Ovary (tissue), 9 donors: ENCODE results near the gene GNPDA1. TPM values are rescaled to one million over a fixed set of nuclear protein-coding genes. Genes with fewer than 3 reads are reported as not detected.

ENCODE experiments used
- DNase-seq, 5 donors: peaks; one replicate each; pipeline ENCODE4 v3.0.0-alpha.2; 2019 to 2020
- H3K27ac ChIP-seq, 2 donors: fragments of 200-600 bp; one replicate each; pipeline versions ENCODE4 v1.5.1 to v1.8.0; 2019 to 2022
- H3K27me3 ChIP-seq: fragments of 200-600 bp; one replicate; pipeline ENCODE4 v1.8.0; 2022
- H3K36me3 ChIP-seq: fragments of 200-600 bp; sonication (generic); one replicate; pipeline ENCODE4 v1.5.1; 2019
- H3K4me1 ChIP-seq: one replicate; pipeline ENCODE4 v1.8.1; 2013; ENCODE audit warnings: mild to moderate bottlenecking, moderate library complexity; ENCODE audit not compliant: insufficient read depth
- H3K4me3 ChIP-seq: fragments of 200-600 bp; sonication (generic); one replicate; pipeline ENCODE4 v1.5.1; 2017
- H3K9me3 ChIP-seq, 2 donors: fragments of 200-600 bp in 1 of 2; sonication (generic) in 1 of 2; one replicate each; pipeline versions ENCODE4 v1.5.1 to v1.8.1; 2013 to 2019; ENCODE audit warnings: mild to moderate bottlenecking in 1 of 2, moderate library complexity in 1 of 2
- EP300 ChIP-seq: sonication (generic); formaldehyde crosslinking; IDR thresholded peaks from one replicate; pipeline ENCODE4 v1.6.1; 2017; ENCODE audit warnings: antibody characterized with exemption
- POLR2A ChIP-seq: fragments of 450-650 bp; IDR thresholded peaks from one replicate; pipeline ENCODE4 v1.6.1; 2017; ENCODE audit warnings: antibody characterized with exemption, mild to moderate bottlenecking, moderate library complexity
- WGBS, 3 donors: extraction: QIAGEN DNeasy Blood & Tissue Kit in 1 of 3; methylation state at CpG; one replicate each; pipeline versions ENCODE4 v1.1.5 to v1.1.7; 2013 to 2017; 5-methylcytosine and 5-hydroxymethylcytosine counted together
- intact Hi-C, 4 donors: fragments of 100-400 bp; cut with DNase I; formaldehyde crosslinking; loops; one replicate each; pipeline versions ENCODE4 v1.11.0 to v1.15.1; 2022 to 2023
- polyA plus RNA-seq, 2 donors: library from polyadenylated mRNA; stranded (reverse); fragments of 200-250 nt in 1 of 2; fragments of 350-450 nt in 1 of 2; fragmentation: Illumina TruSeq in 1 of 2; extraction: RNeasy Lipid Tissue Mini Kit (QIAGEN cat#74804) in 1 of 2; gene quantifications; one replicate each; pipeline ENCODE4 v1.2.3, GENCODE V29; 2013 to 2014
- total RNA-seq, 7 donors: library from RNA; depleted of rRNA in 2 of 7; stranded (reverse); fragments of >200 nt in 2 of 7; fragmentation: NEBNext Ultra II Directional in 3 of 7; extraction: Animal tissue kit (Norgen Biotek cat#: 25700) in 3 of 7; gene quantifications; one replicate each; pipeline versions ENCODE4 v1.1.0 to v1.2.4, GENCODE V29; 2016 to 2023
- TF ChIP-seq, protein P1 (sequence below), 3 donors: fragments of 450-650 bp in 2 of 3; fragments of 200-600 bp in 1 of 3; IDR thresholded peaks; one replicate each; pipeline versions ENCODE4 v1.5.1 to v1.8.0; 2016 to 2022; ENCODE audit warnings: antibody characterized with exemption in 3 of 3, mild to moderate bottlenecking in 1 of 3
- donor health status: DM: no; HTN: no; CAD: no; lungs with moderate emphysema.
- donor health status: DM: no; HTN: no; CAD: no.
- donor health status: Bipolar disorder and iron deficiency.
- donor health status: DM: yes; HTN: yes; CAD: no.
- donor health status: DM: no; HTN: no; CAD: no.
- donor health status: DM: yes; HTN: yes; CAD: no.

The GNPDA1 gene
- total and polyA plus RNA-seq, 9 donors, result 20.3 to 108 (median 35.1) TPM

DNA sequence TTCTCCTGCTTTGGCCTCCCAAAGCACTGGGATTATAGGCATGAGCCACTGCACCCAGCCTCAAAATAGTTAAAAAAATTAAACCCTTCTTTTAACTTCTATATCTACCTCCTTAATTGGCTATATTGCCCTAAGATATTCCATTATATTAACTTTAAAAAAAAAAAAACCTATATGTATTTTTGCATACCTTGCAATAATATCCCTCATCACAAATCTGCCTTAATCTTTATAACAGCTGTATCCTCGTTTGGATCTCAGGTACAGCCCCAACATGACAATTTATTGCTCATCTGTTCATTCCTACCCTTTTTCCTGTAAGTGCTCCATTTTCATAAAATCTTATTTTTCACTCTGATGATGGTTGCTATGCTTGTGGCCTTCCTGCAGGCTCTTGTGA is 12.7 kb downstream of the GNPDA1 start:
- TF ChIP-seq EP300, result no peak
- TF ChIP-seq, protein P1, sequence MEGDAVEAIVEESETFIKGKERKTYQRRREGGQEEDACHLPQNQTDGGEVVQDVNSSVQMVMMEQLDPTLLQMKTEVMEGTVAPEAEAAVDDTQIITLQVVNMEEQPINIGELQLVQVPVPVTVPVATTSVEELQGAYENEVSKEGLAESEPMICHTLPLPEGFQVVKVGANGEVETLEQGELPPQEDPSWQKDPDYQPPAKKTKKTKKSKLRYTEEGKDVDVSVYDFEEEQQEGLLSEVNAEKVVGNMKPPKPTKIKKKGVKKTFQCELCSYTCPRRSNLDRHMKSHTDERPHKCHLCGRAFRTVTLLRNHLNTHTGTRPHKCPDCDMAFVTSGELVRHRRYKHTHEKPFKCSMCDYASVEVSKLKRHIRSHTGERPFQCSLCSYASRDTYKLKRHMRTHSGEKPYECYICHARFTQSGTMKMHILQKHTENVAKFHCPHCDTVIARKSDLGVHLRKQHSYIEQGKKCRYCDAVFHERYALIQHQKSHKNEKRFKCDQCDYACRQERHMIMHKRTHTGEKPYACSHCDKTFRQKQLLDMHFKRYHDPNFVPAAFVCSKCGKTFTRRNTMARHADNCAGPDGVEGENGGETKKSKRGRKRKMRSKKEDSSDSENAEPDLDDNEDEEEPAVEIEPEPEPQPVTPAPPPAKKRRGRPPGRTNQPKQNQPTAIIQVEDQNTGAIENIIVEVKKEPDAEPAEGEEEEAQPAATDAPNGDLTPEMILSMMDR (IDR thresholded peaks at IDR 0.05), result no peak
- TF ChIP-seq POLR2A, result no peak
- intact Hi-C loops, result loop anchor here in 2 of 4 donors (10.0 kb wide), 2 partner anchors 135 to 145 kb away; no protein-coding TSS in a partner anchor
- H3K4me1 ChIP-seq, result no peaks in the 10 kb centered on the region
- H3K27ac ChIP-seq, result no peak overlapping the region
- no peak for DNase-seq
- H3K27me3 ChIP-seq, result no peaks in the 10 kb centered on the region
- no peaks in the 10 kb centered on the region for H3K36me3 ChIP-seq
- H3K4me3 ChIP-seq, result no peak overlapping the region
- no peaks in the 10 kb centered on the region for H3K9me3 ChIP-seq
- WGBS, 3 donors, result 40 to 45% (median 41%) methylated on average over 1 of the region's 1 CpG

DNA sequence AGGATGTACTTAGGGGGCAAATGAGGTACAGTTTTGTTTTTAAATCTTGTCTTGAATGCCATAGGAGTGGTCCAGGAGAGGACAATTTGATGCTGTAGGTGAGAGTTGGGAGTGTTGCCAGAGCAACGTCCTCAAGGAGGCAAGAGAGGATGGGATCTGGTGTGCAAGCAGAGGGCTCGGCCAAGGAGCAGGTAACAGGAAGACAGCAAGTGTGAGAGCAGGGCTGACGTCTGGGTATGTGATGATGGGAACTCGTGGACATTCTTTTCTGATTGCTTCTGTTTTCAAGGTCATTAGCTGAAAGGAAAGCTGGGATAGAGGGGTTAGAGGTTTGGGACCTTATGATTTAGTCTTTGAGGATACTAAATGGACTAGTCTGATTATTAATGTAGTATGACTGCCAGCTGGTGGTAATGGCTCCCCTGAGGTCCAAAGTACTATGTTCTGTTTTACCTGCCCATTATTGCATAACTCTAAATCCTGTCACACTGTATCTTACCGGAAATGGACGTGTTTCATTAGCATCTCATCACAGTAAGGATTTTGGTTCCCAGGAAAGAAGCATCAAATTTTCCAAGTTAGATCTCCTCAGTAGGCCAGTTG is 15.4 kb downstream of the GNPDA1 start:
- intact Hi-C loops, result no loop called here

DNA sequence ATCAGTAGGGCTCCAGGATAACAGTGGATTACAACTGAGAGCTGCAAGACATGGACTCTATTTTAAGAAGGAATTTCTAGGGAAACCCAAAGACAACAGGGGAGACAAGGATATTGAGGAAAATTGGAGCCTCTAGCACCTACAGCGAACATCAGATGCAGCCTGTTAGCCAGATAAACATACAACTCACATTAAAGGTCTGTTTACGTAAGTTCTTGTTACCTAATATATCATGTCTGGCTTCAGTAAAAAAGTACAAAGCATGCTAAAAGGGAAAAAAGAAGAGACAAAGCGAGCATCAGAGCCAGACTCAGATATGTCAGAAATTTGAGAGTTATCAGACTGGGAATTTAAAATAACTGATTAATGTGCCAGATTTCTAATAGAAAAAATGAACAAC is 17.2 kb downstream of the GNPDA1 start:
- H3K9me3 ChIP-seq, result no peaks in the 10 kb centered on the region
- no peaks in the 10 kb centered on the region for H3K4me1 ChIP-seq
- DNase-seq, result no peak
- H3K4me3 ChIP-seq, result no peak overlapping the region
- H3K27ac ChIP-seq, result no peak overlapping the region
- TF ChIP-seq POLR2A (no peak), EP300 (no peak)
- TF ChIP-seq, protein P1 (IDR thresholded peaks at IDR 0.05), result no peak
- intact Hi-C loops, result no loop called here
- 91 to 97% (median 93%) methylated on average over 3 of the region's 3 CpGs for WGBS, 3 donors
- no peaks in the 10 kb centered on the region for H3K27me3 ChIP-seq
- no peaks in the 10 kb centered on the region for H3K36me3 ChIP-seq

More for the DNA sequence above, 15.4 kb downstream of the GNPDA1 start:
- no peak overlapping the region for H3K4me3 ChIP-seq
- 51 to 57% (median 54%) methylated on average over 6 of the region's 6 CpGs for WGBS, 3 donors
- H3K27ac ChIP-seq, result no peak overlapping the region
- no peaks in the 10 kb centered on the region for H3K9me3 ChIP-seq
- no peaks in the 10 kb centered on the region for H3K27me3 ChIP-seq
- DNase-seq, result no peak
- no peak for TF ChIP-seq POLR2A
- TF ChIP-seq EP300, result no peak
- TF ChIP-seq, protein P1 (IDR thresholded peaks at IDR 0.05), result no peak
- no peaks in the 10 kb centered on the region for H3K4me1 ChIP-seq
- H3K36me3 ChIP-seq, result no peaks in the 10 kb centered on the region

DNA sequence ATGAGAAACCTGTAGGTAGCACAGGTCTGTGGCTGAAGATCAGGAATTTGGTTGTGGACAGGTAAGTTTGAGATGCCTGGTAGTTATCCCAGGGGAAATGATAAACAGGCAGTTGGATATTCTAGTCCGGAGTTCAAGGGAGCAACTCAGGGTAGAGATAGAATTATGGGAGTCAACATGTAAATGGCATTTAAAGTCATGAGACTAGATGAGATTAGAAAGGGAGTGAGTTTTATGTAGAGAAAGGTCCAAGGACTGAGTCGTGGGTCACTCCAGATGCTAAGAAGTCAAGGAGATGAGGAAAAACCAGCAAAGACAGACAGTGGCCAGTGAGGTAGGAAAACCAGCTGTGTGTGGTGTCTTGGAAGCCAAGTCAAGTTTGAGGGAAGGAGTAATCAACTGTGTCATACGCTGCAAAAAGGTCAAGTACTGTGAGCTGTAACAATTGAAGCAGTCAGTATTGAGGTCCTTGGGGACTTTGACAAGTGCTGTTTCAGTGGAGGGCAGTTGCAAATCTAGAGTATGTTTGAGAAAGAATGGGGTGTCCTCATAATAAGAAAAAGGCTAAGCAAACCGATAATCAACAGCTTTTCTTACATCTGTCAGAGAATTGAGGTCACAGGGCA is 18.2 kb downstream of the GNPDA1 start:
- WGBS, 3 donors, result 64 to 73% (median 65%) methylated on average over 4 of the region's 4 CpGs
- no peaks in the 10 kb centered on the region for H3K27me3 ChIP-seq

More for the DNA sequence above, 18.2 kb downstream of the GNPDA1 start:
- Histone ChIP-seq H3K4me3 (no peak overlapping the region), H3K4me1 (no peaks in the 10 kb centered on the region), H3K36me3 (no peaks in the 10 kb centered on the region), H3K9me3 (no peaks in the 10 kb centered on the region), H3K27ac (no peak overlapping the region)
- intact Hi-C loops, result no loop called here
- TF ChIP-seq POLR2A (no peak), EP300 (no peak)
- TF ChIP-seq, protein P1 (IDR thresholded peaks at IDR 0.05), result no peak
- DNase-seq, result no peak
